ENCODE measurements around the gene RAB7A.

- TF ChIP-seq POLR2AphosphoS5 (IDR thresholded peaks at IDR 0.05; ENCODE audit: insufficient read depth in 1 of 2, low read depth in 1 of 2) (no peak), CTCF (IDR thresholded peaks at IDR 0.05) (no peak)
Observed at GRCh38 chr3:128727059-128727458, 1.1 kb downstream of the RAB7A start.
